Ovary (tissue), 3 donors: ENCODE measurements around the gene SGPP1.

ENCODE experiments used
- CTCF ChIP-seq, 3 donors: fragments of 450-650 bp in 2 of 3; fragments of 200-600 bp in 1 of 3; IDR thresholded peaks; one replicate each; pipeline versions ENCODE4 v1.5.1 to v1.8.0; 2016 to 2022; ENCODE audit warnings: antibody characterized with exemption in 3 of 3, mild to moderate bottlenecking in 1 of 3
- POLR2A ChIP-seq: fragments of 450-650 bp; IDR thresholded peaks from one replicate; pipeline ENCODE4 v1.6.1; 2017; ENCODE audit warnings: antibody characterized with exemption, mild to moderate bottlenecking, moderate library complexity
- donor health status: DM: no; HTN: no; CAD: no.

DNA sequence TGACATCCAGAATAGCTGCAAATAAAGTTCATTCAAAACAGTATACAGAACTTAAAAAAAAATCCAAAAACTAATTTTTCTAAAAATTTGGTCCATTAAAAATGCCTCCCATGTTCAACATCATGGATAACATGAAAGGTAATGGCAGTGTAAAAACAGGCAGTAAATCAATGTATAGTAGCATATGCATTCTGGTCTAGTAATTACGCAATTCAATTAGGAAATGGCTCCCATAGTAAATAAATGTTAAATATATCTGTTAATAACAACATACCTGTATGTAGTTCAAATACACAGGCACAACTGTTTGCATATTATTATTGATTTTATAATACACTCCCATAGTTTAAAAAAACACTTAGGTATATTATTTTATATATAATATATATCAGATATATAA lies 42.5 kb downstream of the SGPP1 start:
- TF ChIP-seq CTCF (IDR thresholded peaks at IDR 0.05) = no peak
- TF ChIP-seq POLR2A = no peak
